OCI-LY7 (cell line): ENCODE measurements around the gene NFIA. TPM values are rescaled to one million over a fixed set of nuclear protein-coding genes. Genes with fewer than 3 reads are reported as not detected.
"Not testable (repeated sequence)": the region's sequence is repeated elsewhere in the genome, so short reads cannot be mapped to it uniquely, and the experiment has no call there.

Experiments
- BruUV-seq: library from RNA; stranded (reverse); fragments of 400-500 nt; replicated peaks from 2 replicates; lab custom pipeline; 2021; lab: Mats Ljungman, UMichigan
- CTCF ChIA-PET: fragments of 300-600 bp; sonication (Branson Sonifier 250); formaldehyde crosslinking; loops from one replicate; lab custom pipeline; 2022; ENCODE audit warnings: antibody characterized with exemption; ENCODE audit not compliant: unreplicated experiment; lab: Charles Lee
- POLR2A ChIA-PET: fragments of 300-600 bp; sonication (Branson Sonifier 250); formaldehyde crosslinking; loops from one replicate; lab custom pipeline; 2022; ENCODE audit warnings: antibody characterized with exemption; lab: Charles Lee
- DNase-seq: peaks from one replicate; pipeline ENCODE4 v3.0.0-alpha.2; 2015; ENCODE audit warnings: low spot score
- H2AFZ ChIP-seq: fragments of 200-600 bp; sonication (generic), shearing (Covaris generic); 2 replicates; pipeline ENCODE4 v1.6.1; 2014; ENCODE audit warnings: mild to moderate bottlenecking, antibody characterized with exemption, low read length, moderate library complexity
- H3K27ac ChIP-seq: fragments of 200-600 bp; sonication (generic); 2 replicates; pipeline ENCODE4 v1.5.1; 2014; ENCODE audit warnings: mixed run types, low read depth, mild to moderate bottlenecking, moderate library complexity, low read length, inconsistent platforms; ENCODE audit not compliant: poor library complexity, severe bottlenecking
- H3K36me3 ChIP-seq: fragments of 200-600 bp; sonication (generic); 2 replicates; pipeline ENCODE4 v1.6.1; 2014; ENCODE audit warnings: mild to moderate bottlenecking, antibody characterized with exemption, low read length, moderate library complexity, mixed read lengths; ENCODE audit not compliant: insufficient read depth
- H3K4me1 ChIP-seq: fragments of 200-600 bp; sonication (generic); 2 replicates; pipeline ENCODE4 v1.5.1; 2014; ENCODE audit warnings: mild to moderate bottlenecking, low read length; ENCODE audit not compliant: insufficient read depth, poor library complexity, severe bottlenecking
- H3K4me2 ChIP-seq: fragments of 200-600 bp; sonication (generic); 2 replicates; pipeline ENCODE4 v1.6.1; 2014; ENCODE audit warnings: mild to moderate bottlenecking, low read length
- H3K4me3 ChIP-seq: fragments of 200-600 bp; sonication (generic); 2 replicates; pipeline ENCODE4 v1.5.1; 2014; ENCODE audit warnings: mild to moderate bottlenecking, low read depth, low read length; ENCODE audit not compliant: poor library complexity, severe bottlenecking
- H3K79me2 ChIP-seq: fragments of 200-600 bp; sonication (generic); 2 replicates; pipeline ENCODE4 v1.6.1; 2016; ENCODE audit warnings: low read depth, mild to moderate bottlenecking, low read length, moderate library complexity, mixed read lengths; ENCODE audit not compliant: insufficient read depth
- H3K9me2 ChIP-seq: fragments of 200-600 bp; sonication (generic); 2 replicates; pipeline ENCODE4 v1.6.1; 2016; ENCODE audit warnings: mild to moderate bottlenecking, low read length, mixed read lengths; ENCODE audit not compliant: insufficient read depth
- H3K9me3 ChIP-seq: fragments of 200-600 bp; sonication (generic); 2 replicates; pipeline ENCODE4 v1.6.1; 2014; ENCODE audit warnings: mild to moderate bottlenecking, mixed run types, low read length, mixed read lengths
- H4K20me1 ChIP-seq: fragments of 200-600 bp; sonication (generic); 2 replicates; pipeline ENCODE4 v1.6.1; 2014; ENCODE audit warnings: mild to moderate bottlenecking, antibody characterized with exemption, low read length, moderate library complexity, mixed read lengths; ENCODE audit not compliant: insufficient read depth
- EZH2phosphoT487 ChIP-seq: fragments of 200-600 bp; sonication (generic); IDR thresholded peaks from 2 replicates; pipeline ENCODE4 v1.6.1; 2018; ENCODE audit warnings: low read depth, borderline replicate concordance, mild to moderate bottlenecking, mixed run types, antibody characterized with exemption, low read length, moderate library complexity, mixed read lengths
- intact Hi-C: fragments of 100-400 bp; cut with micrococcal nuclease; formaldehyde crosslinking; loops from one replicate; pipeline ENCODE4 v1.10.0; 2022; ENCODE audit not compliant: unreplicated experiment
- total RNA-seq, 2 experiments: library from RNA; depleted of rRNA in 1 of 2; stranded (reverse); fragments of >200 nt in 1 of 2; shearing (Covaris generic) in 1 of 2; gene quantifications; 2 replicates each; pipeline ENCODE4 v1.2.3, GENCODE V29; 2014 to 2022
- TF ChIP-seq, protein P1 (sequence below): fragments of 200-600 bp; sonication (generic); conservative IDR thresholded peaks from 2 replicates; pipeline ENCODE4 v1.5.1; 2014; ENCODE audit warnings: mild to moderate bottlenecking, antibody characterized with exemption, low read length, moderate library complexity, mixed read lengths

NFIA gene
- total RNA-seq, 2 experiments from 2014 or later, result 2.8 to 18.8 TPM

GRCh38 chr1:61125895-61126294 is 43.5 kb downstream of the NFIA start:
- DNase-seq, result no peak
- intact Hi-C loops, result no loop called here
- Histone ChIP-seq H3K9me2 (no peaks in the 10 kb centered on the region), H3K79me2 (no peaks in the 10 kb centered on the region), H4K20me1 (no peaks in the 10 kb centered on the region), H3K4me1 (no peaks in the 10 kb centered on the region), H3K4me2 (no peak overlapping the region), H3K9me3 (no peaks in the 10 kb centered on the region), H3K27ac (no peak overlapping the region), H3K36me3 (no peaks in the 10 kb centered on the region), H2AFZ (no peak overlapping the region), H3K4me3 (no peak overlapping the region)
- CTCF ChIA-PET, result no interaction called here
- POLR2A ChIA-PET, result interaction anchor here (0.6 to 0.8 kb wide), 3 partner anchors 9 to 1105 kb away, joined by 3 read pairs; no protein-coding TSS in a partner anchor
- TF ChIP-seq, protein P1, sequence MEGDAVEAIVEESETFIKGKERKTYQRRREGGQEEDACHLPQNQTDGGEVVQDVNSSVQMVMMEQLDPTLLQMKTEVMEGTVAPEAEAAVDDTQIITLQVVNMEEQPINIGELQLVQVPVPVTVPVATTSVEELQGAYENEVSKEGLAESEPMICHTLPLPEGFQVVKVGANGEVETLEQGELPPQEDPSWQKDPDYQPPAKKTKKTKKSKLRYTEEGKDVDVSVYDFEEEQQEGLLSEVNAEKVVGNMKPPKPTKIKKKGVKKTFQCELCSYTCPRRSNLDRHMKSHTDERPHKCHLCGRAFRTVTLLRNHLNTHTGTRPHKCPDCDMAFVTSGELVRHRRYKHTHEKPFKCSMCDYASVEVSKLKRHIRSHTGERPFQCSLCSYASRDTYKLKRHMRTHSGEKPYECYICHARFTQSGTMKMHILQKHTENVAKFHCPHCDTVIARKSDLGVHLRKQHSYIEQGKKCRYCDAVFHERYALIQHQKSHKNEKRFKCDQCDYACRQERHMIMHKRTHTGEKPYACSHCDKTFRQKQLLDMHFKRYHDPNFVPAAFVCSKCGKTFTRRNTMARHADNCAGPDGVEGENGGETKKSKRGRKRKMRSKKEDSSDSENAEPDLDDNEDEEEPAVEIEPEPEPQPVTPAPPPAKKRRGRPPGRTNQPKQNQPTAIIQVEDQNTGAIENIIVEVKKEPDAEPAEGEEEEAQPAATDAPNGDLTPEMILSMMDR, result no peak
- TF ChIP-seq EZH2phosphoT487, result no peak
- no TSS peak for BruUV-seq

DNA sequence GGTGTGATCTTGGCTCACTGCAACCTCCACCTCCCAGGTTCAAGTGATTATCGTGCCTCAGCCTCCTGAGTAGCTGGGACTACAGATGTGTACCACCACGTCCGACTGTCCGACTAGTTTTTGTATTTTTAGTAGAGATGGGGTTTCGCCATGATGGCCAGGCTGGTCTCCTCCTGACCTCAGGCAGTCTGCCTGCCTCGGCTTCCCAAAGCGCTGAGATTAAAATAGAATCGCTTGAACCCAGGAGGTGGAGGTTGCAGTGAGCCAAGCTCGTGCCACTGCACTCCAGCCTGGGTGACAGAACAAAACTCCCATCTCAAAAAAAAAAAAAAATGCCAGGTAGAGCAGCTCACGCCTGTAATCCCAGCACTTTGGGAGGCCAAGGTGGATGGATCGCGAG is 44.5 kb downstream of the NFIA start:
- H3K9me3 ChIP-seq, H3K27ac ChIP-seq, H3K4me1 ChIP-seq, H3K9me2 ChIP-seq, H2AFZ ChIP-seq, H3K4me2 ChIP-seq, BruUV-seq, DNase-seq, H4K20me1 ChIP-seq, H3K4me3 ChIP-seq, CTCF ChIA-PET, H3K36me3 ChIP-seq, POLR2A ChIA-PET, intact Hi-C loops, H3K79me2 ChIP-seq: not testable (repeated sequence)

DNA sequence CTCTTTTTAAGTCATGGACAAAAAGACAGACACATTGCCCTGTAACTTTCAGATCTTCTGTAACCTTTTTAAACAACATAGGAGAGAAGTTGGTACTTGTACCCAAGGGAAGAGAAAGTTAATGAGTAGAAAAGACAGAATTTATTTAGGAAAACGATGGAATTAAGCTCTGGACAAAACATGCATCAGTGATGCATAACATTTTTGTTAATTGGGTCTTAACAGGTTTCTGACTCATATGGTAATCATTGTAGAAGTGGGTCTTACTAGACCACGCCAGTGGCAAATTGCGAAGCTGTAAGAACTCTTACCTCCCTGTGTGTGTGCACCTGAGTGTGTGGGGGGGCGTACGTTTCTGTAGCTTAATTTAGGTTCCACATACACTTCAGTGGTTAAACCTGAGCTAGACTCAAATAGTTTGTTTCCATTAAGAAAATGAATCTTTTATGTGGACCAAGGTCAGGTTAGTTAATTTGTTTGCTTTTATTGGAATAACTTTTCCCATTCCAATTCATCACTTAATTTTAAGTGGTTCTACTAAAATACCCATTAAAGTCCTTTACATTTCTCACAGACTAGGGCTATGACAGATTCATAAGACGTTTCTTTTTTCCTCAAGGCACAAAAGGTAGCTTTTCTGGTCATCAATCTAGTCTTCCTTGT is 48.1 kb downstream of the NFIA start:
- Histone ChIP-seq H3K4me2 (no peak overlapping the region), H4K20me1 (no peaks in the 10 kb centered on the region), H3K79me2 (no peaks in the 10 kb centered on the region), H2AFZ (no peak overlapping the region), H3K4me3 (no peak overlapping the region), H3K36me3 (no peaks in the 10 kb centered on the region), H3K9me2 (no peaks in the 10 kb centered on the region), H3K4me1 (no peaks in the 10 kb centered on the region), H3K9me3 (no peaks in the 10 kb centered on the region), H3K27ac (no peak overlapping the region)
- intact Hi-C loops, result no loop called here
- POLR2A ChIA-PET, result interaction anchor here (1.0 kb wide), 1 partner anchor 20 kb away, joined by 3 read pairs; no protein-coding TSS in a partner anchor
- no peak for DNase-seq
- CTCF ChIA-PET, result no interaction called here
- no TSS peak for BruUV-seq
- no peak for TF ChIP-seq EZH2phosphoT487
